Islet precursor cell (in vitro differentiated cells): ENCODE data around the gene ALDH3B1.

Experiments used
- DNase-seq: peaks from one replicate; pipeline ENCODE4 v3.0.0-alpha.2; 2018

The ALDH3B1 gene

GRCh38 chr11:68014157-68014946 is 4.2 kb downstream of the ALDH3B1 start:
- peak; percentile 73 for DNase-seq

GRCh38 chr11:68014947-68015447 is 4.9 kb downstream of the ALDH3B1 start:
- no peak for DNase-seq

GRCh38 chr11:68015467-68015866 is 5.3 kb downstream of the ALDH3B1 start:
- DNase-seq = no peak

GRCh38 chr11:68016161-68016903 is 6.2 kb downstream of the ALDH3B1 start:
- no peak for DNase-seq

GRCh38 chr11:68016904-68017817 is 7.0 kb downstream of the ALDH3B1 start:
- peak; percentile 92 for DNase-seq

GRCh38 chr11:68017980-68018729 is 8.0 kb downstream of the ALDH3B1 start:
- DNase-seq = no peak

- no peak for DNase-seq
These were observed 8.6 kb downstream of the ALDH3B1 start for GRCh38 chr11:68018730-68019190.

- no peak for DNase-seq
These were observed 9.4 kb downstream of the ALDH3B1 start for GRCh38 chr11:68019486-68019885.

- DNase-seq = no peak
These were observed 10.4 kb downstream of the ALDH3B1 start for GRCh38 chr11:68020575-68020974.

GRCh38 chr11:68021167-68021787 is 11.2 kb downstream of the ALDH3B1 start:
- DNase-seq = no peak

- no peak for DNase-seq
These were observed 12.4 kb downstream of the ALDH3B1 start for GRCh38 chr11:68022531-68022930.

GRCh38 chr11:68024508-68024907 is 14.4 kb downstream of the ALDH3B1 start:
- no peak for DNase-seq

- DNase-seq = no peak
These were observed 14.9 kb downstream of the ALDH3B1 start for GRCh38 chr11:68025047-68025446.

- DNase-seq = no peak
These were observed 16.4 kb downstream of the ALDH3B1 start for GRCh38 chr11:68026391-68027105.

- no peak for DNase-seq
These were observed 17.5 kb downstream of the ALDH3B1 start for GRCh38 chr11:68027667-68028066.

- DNase-seq = no peak
These were observed 18.8 kb downstream of the ALDH3B1 start for GRCh38 chr11:68028802-68029545.

- DNase-seq = peak; percentile 99
These were observed 20.4 kb downstream of the ALDH3B1 start, which contains the start of gene NDUFS8 for GRCh38 chr11:68030318-68031143. NDUFS8 (plus strand) TSS chr11:68030681; CDS start chr11:68032152, 1,471 bp downstream.

GRCh38 chr11:68031144-68031464 is 21.0 kb downstream of the ALDH3B1 start:
- DNase-seq = no peak

GRCh38 chr11:68032003-68032402 is 21.9 kb downstream of the ALDH3B1 start:
- DNase-seq = no peak
